Mesothelial cell of epicardium (in vitro differentiated cells): ENCODE data around the gene GADD45G. TPM values are rescaled to one million over a fixed set of nuclear protein-coding genes. Genes with fewer than 3 reads are reported as not detected.

Experiments used
- DNase-seq, 2 experiments: peaks; one replicate each; pipeline ENCODE4 v3.0.0; 2021; ENCODE audit warnings: low spot score in 2 of 2; ENCODE audit not compliant: unreplicated experiment in 2 of 2
- H3K27ac Mint-ChIP-seq: 2 replicates; pipeline ENCODE4 v1.8.0; 2021; ENCODE audit warnings: mixed read lengths
- H3K27me3 Mint-ChIP-seq: 2 replicates; pipeline ENCODE4 v1.8.0; 2021; ENCODE audit warnings: low read depth, mixed read lengths
- H3K36me3 Mint-ChIP-seq: 2 replicates; pipeline ENCODE4 v1.8.0; 2021; ENCODE audit warnings: mixed read lengths
- H3K4me1 Mint-ChIP-seq: 2 replicates; pipeline ENCODE4 v1.8.0; 2021; ENCODE audit warnings: mixed read lengths
- H3K4me3 Mint-ChIP-seq: 2 replicates; pipeline ENCODE4 v1.8.0; 2021; ENCODE audit warnings: mild to moderate bottlenecking, moderate library complexity, mixed read lengths
- H3K9me3 Mint-ChIP-seq: 2 replicates; pipeline ENCODE4 v1.8.0; 2021; ENCODE audit warnings: mixed read lengths
- total RNA-seq: library from RNA; stranded (reverse); gene quantifications from 3 replicates; pipeline ENCODE4 v1.2.1, GENCODE V29; 2021
- TF ChIP-seq, protein P1 (sequence below): fragments of 200-600 bp; sonication (generic); IDR thresholded peaks from one replicate; pipeline ENCODE4 v1.5.0; 2021; ENCODE audit warnings: antibody characterized with exemption; ENCODE audit not compliant: unreplicated experiment

The GADD45G gene
- total RNA-seq, 1 donor from 2014 or later, result 1.8 TPM

DNA sequence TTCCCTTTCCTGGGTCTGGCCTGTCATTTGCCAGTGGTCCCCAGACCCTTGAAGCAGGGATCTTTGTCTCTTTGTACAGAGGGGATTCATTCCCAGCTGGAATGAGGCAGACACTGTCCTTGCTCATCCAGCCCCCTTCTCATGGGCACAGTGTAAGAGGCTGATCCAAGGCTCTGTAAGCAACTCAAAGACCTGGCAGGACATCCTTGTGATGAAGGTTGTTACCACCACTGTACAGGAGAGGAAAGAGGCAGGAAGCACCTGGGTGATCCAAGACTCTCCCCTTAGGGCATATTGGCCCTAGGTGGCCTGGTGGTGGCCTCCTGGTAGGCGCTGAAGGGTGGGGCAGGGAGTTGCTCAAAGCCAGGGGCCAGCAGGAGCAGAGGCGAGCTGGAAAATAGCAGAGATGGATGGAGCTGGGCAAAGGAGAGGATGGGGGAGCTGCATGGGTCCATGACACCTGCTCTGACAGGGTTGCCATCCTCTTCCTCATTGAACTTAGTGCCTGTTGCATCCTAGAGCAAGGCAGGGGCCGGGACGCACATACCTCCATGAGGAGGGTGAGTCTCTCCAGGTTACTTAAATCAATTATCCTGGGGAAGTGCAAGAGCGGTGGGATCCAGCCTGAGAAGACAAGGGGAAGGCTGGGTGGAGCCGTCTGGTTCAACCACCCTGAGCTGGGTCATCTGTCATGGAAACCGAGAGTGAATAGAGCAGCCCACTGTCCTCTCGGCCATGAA, 9.8 kb upstream of the GADD45G start:
- Mint-ChIP-seq H3K4me3 (no peak overlapping the region), H3K27ac (no peak overlapping the region), H3K9me3 (no peaks in the 10 kb centered on the region), H3K27me3 (no peaks in the 10 kb centered on the region), H3K4me1 (peaks cover 8% of the 10 kb centered on the region), H3K36me3 (no peaks in the 10 kb centered on the region)
- no peak for DNase-seq
- TF ChIP-seq, protein P1, sequence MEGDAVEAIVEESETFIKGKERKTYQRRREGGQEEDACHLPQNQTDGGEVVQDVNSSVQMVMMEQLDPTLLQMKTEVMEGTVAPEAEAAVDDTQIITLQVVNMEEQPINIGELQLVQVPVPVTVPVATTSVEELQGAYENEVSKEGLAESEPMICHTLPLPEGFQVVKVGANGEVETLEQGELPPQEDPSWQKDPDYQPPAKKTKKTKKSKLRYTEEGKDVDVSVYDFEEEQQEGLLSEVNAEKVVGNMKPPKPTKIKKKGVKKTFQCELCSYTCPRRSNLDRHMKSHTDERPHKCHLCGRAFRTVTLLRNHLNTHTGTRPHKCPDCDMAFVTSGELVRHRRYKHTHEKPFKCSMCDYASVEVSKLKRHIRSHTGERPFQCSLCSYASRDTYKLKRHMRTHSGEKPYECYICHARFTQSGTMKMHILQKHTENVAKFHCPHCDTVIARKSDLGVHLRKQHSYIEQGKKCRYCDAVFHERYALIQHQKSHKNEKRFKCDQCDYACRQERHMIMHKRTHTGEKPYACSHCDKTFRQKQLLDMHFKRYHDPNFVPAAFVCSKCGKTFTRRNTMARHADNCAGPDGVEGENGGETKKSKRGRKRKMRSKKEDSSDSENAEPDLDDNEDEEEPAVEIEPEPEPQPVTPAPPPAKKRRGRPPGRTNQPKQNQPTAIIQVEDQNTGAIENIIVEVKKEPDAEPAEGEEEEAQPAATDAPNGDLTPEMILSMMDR, result no peak

DNA sequence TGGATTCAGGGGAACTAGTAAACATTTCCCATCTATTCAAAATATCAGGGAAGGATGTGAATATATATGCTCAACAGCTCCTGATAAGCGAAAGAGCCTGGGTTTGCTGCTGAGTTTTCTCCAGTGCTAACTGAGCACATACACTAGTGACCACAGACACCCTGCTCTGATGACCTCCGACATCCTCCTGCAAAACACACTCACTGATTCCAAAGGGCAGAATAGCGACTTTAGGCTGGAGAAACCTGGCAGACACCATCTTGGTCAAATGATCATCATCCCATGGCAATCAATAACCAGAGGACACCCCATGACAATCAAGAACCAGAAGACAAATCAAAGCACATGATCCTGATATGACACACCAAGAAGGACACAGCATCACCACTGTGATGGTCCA, 9.2 kb upstream of the GADD45G start:
- no peak overlapping the region for H3K27ac Mint-ChIP-seq
- TF ChIP-seq, protein P1, result no peak
- no peak for DNase-seq
- H3K4me3 Mint-ChIP-seq, result no peak overlapping the region
- no peaks in the 10 kb centered on the region for H3K36me3 Mint-ChIP-seq
- peaks cover 8% of the 10 kb centered on the region for H3K4me1 Mint-ChIP-seq
- H3K27me3 Mint-ChIP-seq, result no peaks in the 10 kb centered on the region
- no peaks in the 10 kb centered on the region for H3K9me3 Mint-ChIP-seq

DNA sequence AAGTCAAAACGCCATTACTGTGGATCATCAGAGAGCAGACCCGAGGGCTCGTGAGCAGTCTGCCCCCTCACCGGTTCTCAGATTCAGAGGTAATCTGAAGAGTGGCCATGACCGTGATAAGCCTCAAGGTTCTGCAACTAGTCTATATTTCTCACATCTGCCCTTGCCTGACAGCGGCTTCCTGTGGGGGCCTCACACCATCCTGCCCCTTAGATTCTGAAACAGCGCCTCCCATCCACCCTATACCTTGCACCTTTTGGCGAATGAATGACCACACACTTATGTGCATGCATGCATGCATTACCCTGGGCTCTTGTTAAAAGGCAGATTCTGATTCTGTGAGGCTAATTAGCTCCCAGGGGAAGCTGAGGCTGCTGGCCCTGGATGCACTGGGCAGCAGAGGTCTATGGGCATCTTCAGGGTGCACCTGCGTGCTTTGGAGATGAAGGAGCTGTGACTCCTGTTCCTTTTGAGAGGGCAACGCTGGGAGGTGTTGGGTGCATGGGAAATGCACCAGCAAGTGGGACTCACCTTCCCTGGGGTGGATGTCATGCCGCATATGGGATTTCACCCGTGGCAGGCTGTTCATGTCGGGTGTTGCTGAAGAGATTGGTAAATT, 7.8 kb upstream of the GADD45G start:
- H3K27ac Mint-ChIP-seq, result no peak overlapping the region
- peaks cover 8% of the 10 kb centered on the region for H3K4me1 Mint-ChIP-seq
- no peak for DNase-seq
- peaks cover 4% of the 10 kb centered on the region for H3K27me3 Mint-ChIP-seq
- H3K4me3 Mint-ChIP-seq, result no peak overlapping the region
- TF ChIP-seq, protein P1, result no peak
- H3K9me3 Mint-ChIP-seq, result no peaks in the 10 kb centered on the region
- H3K36me3 Mint-ChIP-seq, result no peaks in the 10 kb centered on the region

DNA sequence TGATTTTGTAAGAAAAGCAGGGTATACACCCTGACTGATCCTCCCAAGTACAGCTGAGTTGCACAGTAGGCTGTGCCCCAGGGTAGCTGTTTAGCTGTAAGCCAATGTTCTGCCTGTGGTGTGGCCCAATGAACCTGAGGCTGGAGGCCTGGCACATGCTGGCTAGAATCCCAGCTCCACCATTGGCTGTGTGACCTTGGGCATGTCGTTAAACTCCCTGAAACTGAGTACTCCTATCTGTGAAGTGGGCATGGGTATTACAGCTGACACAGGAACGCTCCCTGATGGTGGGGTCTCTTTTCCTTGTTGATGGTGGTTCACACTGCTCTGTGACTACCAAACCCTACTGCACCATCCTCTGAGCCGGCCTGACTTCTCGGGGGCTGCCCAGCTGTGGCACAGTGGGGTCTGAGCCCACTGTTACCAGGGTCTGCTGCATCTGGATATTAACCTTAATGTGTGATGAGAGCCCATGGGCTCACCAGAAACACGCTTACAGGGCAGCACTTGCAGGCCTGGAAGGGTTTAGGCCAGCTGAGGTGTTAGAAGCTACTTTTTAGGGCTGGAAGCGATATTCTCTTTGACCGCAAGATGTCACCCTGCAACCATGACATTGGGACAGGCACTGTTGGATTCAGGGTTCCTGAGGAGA, 7.0 kb upstream of the GADD45G start:
- TF ChIP-seq, protein P1, result peak; percentile 75

DNA sequence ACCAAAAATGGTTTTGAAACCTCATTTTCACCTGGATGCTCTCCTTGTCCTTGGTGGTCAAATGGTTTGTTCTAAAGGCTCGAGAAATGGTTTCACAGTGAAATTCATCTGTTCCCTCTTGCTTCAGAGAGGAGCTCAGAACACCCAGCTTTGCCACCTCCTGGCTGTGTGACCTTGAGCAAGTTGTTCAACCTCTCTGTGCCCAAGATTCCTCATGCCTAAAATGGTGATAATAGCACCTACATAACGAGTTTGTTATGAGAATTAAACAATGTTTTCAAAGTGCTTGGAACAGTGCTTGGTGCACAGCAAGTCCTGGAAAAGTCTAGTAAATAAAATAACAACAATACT, 6.5 kb upstream of the GADD45G start:
- H3K27ac Mint-ChIP-seq, result no peak overlapping the region
- TF ChIP-seq, protein P1, result peak; percentile 35
- H3K4me1 Mint-ChIP-seq, result peaks cover 5% of the 10 kb centered on the region
- H3K36me3 Mint-ChIP-seq, result no peaks in the 10 kb centered on the region
- peaks cover 4% of the 10 kb centered on the region for H3K27me3 Mint-ChIP-seq
- H3K4me3 Mint-ChIP-seq, result no peak overlapping the region
- no peaks in the 10 kb centered on the region for H3K9me3 Mint-ChIP-seq
- DNase-seq, result no peak

More for the DNA sequence above, 7.0 kb upstream of the GADD45G start:
- H3K27me3 Mint-ChIP-seq, result peaks cover 4% of the 10 kb centered on the region
- no peaks in the 10 kb centered on the region for H3K9me3 Mint-ChIP-seq
- no peak overlapping the region for H3K27ac Mint-ChIP-seq
- H3K36me3 Mint-ChIP-seq, result no peaks in the 10 kb centered on the region
- no peak overlapping the region for H3K4me3 Mint-ChIP-seq
- H3K4me1 Mint-ChIP-seq, result peaks cover 6% of the 10 kb centered on the region
- peak in 1 of 2 experiments; percentile 70 for DNase-seq
